Natural killer cell (primary cell): ENCODE results near the gene SPDEF. TPM values are rescaled to one million over a fixed set of nuclear protein-coding genes. Genes with fewer than 3 reads are reported as not detected.

Experiments used
- ATAC-seq, 3 donors: fragments of 150-1000 bp in 2 of 3; fragments of 200-7000 bp in 1 of 3; cut with Tn5 transposase; 1 replicate in 1 of 3; 2 replicates in 2 of 3; pipeline ENCODE4 v1.10.0; 2021; ENCODE audit warnings: mild to moderate bottlenecking in 2 of 3, moderate library complexity in 2 of 3
- DNase-seq, 2 donors: peaks; one replicate each; pipeline versions ENCODE4 v3.0.0 to v3.0.0-alpha.2; 2013 to 2021; ENCODE audit warnings: mixed read lengths in 1 of 2
- H3K27ac ChIP-seq: one replicate; pipeline ENCODE4 v1.5.1; 2013; ENCODE audit warnings: mild to moderate bottlenecking, low read length
- H3K27me3 ChIP-seq: one replicate; pipeline ENCODE4 v1.6.1; 2013; ENCODE audit warnings: low read length; ENCODE audit not compliant: control insufficient read depth, insufficient read depth
- H3K36me3 ChIP-seq: one replicate; pipeline ENCODE4 v1.6.1; 2013; ENCODE audit warnings: low read length; ENCODE audit not compliant: control insufficient read depth, insufficient read depth
- H3K4me1 ChIP-seq: one replicate; pipeline ENCODE4 v1.6.1; 2013; ENCODE audit warnings: low read length; ENCODE audit not compliant: control insufficient read depth, insufficient read depth
- H3K4me3 ChIP-seq: one replicate; pipeline ENCODE4 v1.5.1; 2013; ENCODE audit warnings: low read length
- H3K9me3 ChIP-seq: one replicate; pipeline ENCODE4 v1.6.1; 2013; ENCODE audit warnings: low read length; ENCODE audit not compliant: control insufficient read depth, insufficient read depth
- H3K27ac Mint-ChIP-seq, 2 donors: one replicate each; pipeline ENCODE4 v1.8.0; 2022; ENCODE audit warnings: mild to moderate bottlenecking in 2 of 2, mixed read lengths in 2 of 2, moderate library complexity in 1 of 2
- H3K27me3 Mint-ChIP-seq, 2 donors: one replicate each; pipeline ENCODE4 v1.8.0; 2022; ENCODE audit warnings: low read depth in 2 of 2, mixed read lengths in 2 of 2
- H3K36me3 Mint-ChIP-seq: one replicate; pipeline ENCODE4 v1.8.0; 2022; ENCODE audit warnings: mixed read lengths
- H3K4me1 Mint-ChIP-seq, 2 donors: one replicate each; pipeline ENCODE4 v1.8.0; 2022; ENCODE audit warnings: mixed read lengths in 2 of 2
- H3K4me3 Mint-ChIP-seq: one replicate; pipeline ENCODE4 v1.8.0; 2022; ENCODE audit warnings: mild to moderate bottlenecking, moderate library complexity, mixed read lengths
- H3K9me3 Mint-ChIP-seq, 2 donors: one replicate each; pipeline ENCODE4 v1.8.0; 2022; ENCODE audit warnings: mixed read lengths in 2 of 2
- WGBS: methylation state at CpG from one replicate; pipeline ENCODE4 v1.1.7; 2013; ENCODE audit warnings: missing lambda C conversion rate; ENCODE audit not compliant: insufficient coverage; 5-methylcytosine and 5-hydroxymethylcytosine counted together
- intact Hi-C: fragments of 100-400 bp; cut with micrococcal nuclease; formaldehyde crosslinking; loops from one replicate; pipeline ENCODE4 v1.14.2; 2022
- total RNA-seq, 4 donors: library from RNA; stranded (reverse); fragments of 120-200 nt in 1 of 4; gene quantifications; one replicate each; pipeline versions ENCODE4 v1.2.3 to v1.2.4, GENCODE V29; 2013 to 2022
- TF ChIP-seq, protein P1 (sequence below): fragments of 200-600 bp; IDR thresholded peaks from one replicate; pipeline ENCODE4 v1.8.0; 2022; ENCODE audit warnings: antibody characterized with exemption

Gene SPDEF
- total RNA-seq, 3 donors from 2014 or later (not counting 1 experiment from before 2014, with no cell fraction given) = 0.25 to 0.68 (median 0.45) TPM

- Histone ChIP-seq H3K27ac (no peak overlapping the region), H3K36me3 (no peaks in the 10 kb centered on the region), H3K4me1 (no peaks in the 10 kb centered on the region), H3K27me3 (no peaks in the 10 kb centered on the region), H3K4me3 (no peak overlapping the region), H3K9me3 (no peaks in the 10 kb centered on the region)
- TF ChIP-seq, protein P1, sequence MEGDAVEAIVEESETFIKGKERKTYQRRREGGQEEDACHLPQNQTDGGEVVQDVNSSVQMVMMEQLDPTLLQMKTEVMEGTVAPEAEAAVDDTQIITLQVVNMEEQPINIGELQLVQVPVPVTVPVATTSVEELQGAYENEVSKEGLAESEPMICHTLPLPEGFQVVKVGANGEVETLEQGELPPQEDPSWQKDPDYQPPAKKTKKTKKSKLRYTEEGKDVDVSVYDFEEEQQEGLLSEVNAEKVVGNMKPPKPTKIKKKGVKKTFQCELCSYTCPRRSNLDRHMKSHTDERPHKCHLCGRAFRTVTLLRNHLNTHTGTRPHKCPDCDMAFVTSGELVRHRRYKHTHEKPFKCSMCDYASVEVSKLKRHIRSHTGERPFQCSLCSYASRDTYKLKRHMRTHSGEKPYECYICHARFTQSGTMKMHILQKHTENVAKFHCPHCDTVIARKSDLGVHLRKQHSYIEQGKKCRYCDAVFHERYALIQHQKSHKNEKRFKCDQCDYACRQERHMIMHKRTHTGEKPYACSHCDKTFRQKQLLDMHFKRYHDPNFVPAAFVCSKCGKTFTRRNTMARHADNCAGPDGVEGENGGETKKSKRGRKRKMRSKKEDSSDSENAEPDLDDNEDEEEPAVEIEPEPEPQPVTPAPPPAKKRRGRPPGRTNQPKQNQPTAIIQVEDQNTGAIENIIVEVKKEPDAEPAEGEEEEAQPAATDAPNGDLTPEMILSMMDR = no peak
- H3K27ac Mint-ChIP-seq = no peak overlapping the region
- H3K36me3 Mint-ChIP-seq = no peaks in the 10 kb centered on the region
- H3K27me3 Mint-ChIP-seq = peaks cover 0 to 3% of the 10 kb centered on the region in 2 donors
- no peak overlapping the region for H3K4me3 Mint-ChIP-seq
- WGBS = 93% methylated on average over 12 of the region's 14 CpGs
- no peak for ATAC-seq
- no peak for DNase-seq
- intact Hi-C loops = no loop called here
- H3K9me3 Mint-ChIP-seq = no peaks in the 10 kb centered on the region
- H3K4me1 Mint-ChIP-seq = no peaks in the 10 kb centered on the region
Observed at GRCh38 chr6:34566830-34567546, 10.9 kb upstream of the SPDEF start.

DNA sequence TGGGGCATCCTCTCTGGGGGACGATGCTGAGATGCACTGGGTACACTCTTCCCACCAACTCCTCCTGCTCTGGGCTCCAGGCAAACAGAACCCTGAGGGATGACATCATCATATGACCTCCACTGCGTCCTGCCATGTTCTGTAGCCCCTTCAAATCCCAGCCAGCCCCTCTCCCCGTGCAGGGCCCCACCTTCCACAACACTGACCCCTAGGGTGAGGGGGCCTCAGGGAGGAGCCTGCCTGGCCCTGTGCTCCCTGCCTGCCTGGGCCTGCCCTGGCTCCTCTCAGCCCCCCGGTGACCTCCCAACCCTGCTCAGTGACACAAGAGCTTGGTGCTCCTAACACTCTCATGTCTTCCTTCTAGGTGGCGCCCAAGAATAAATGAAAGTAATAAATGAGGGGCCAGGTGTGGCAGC lies 9.6 kb upstream of the SPDEF start:
- no peaks in the 10 kb centered on the region for H3K36me3 Mint-ChIP-seq
- no peaks in the 10 kb centered on the region for H3K4me1 Mint-ChIP-seq
- no peak overlapping the region for H3K27ac Mint-ChIP-seq
- no peak overlapping the region for H3K4me3 Mint-ChIP-seq
- no peak overlapping the region for H3K4me3 ChIP-seq
- no peaks in the 10 kb centered on the region for H3K4me1 ChIP-seq
- no peaks in the 10 kb centered on the region for H3K9me3 ChIP-seq
- no peaks in the 10 kb centered on the region for H3K27me3 ChIP-seq
- no peaks in the 10 kb centered on the region for H3K36me3 ChIP-seq
- TF ChIP-seq, protein P1 = no peak
- peaks cover 0 to 3% of the 10 kb centered on the region in 2 donors for H3K27me3 Mint-ChIP-seq
- whole genome bisulfite sequencing = 78% methylated on average over 5 of the region's 5 CpGs
- DNase-seq = no peak
- no peaks in the 10 kb centered on the region for H3K9me3 Mint-ChIP-seq
- ATAC-seq = no peak
- no peak overlapping the region for H3K27ac ChIP-seq
- intact Hi-C loops = no loop called here

GRCh38 chr6:34564181-34564580 lies 8.1 kb upstream of the SPDEF start:
- ATAC-seq = no peak
- Mint-ChIP-seq H3K27ac (no peak overlapping the region), H3K4me3 (no peak overlapping the region)

More at GRCh38 chr6:34564181-34564580, 8.1 kb upstream of the SPDEF start:
- Histone ChIP-seq H3K27ac (no peak overlapping the region), H3K36me3 (no peaks in the 10 kb centered on the region), H3K4me1 (no peaks in the 10 kb centered on the region), H3K4me3 (no peak overlapping the region), H3K9me3 (no peaks in the 10 kb centered on the region), H3K27me3 (no peaks in the 10 kb centered on the region)
- no peak for DNase-seq
- peaks cover 0 to 3% of the 10 kb centered on the region in 2 donors for H3K27me3 Mint-ChIP-seq
- no peaks in the 10 kb centered on the region for H3K36me3 Mint-ChIP-seq
- TF ChIP-seq, protein P1 = no peak
- intact Hi-C loops = no loop called here
- WGBS = 93% methylated on average over 5 of the region's 5 CpGs
- no peaks in the 10 kb centered on the region for H3K4me1 Mint-ChIP-seq
- no peaks in the 10 kb centered on the region for H3K9me3 Mint-ChIP-seq
